ENCODE results near the gene CDH3.

DNA sequence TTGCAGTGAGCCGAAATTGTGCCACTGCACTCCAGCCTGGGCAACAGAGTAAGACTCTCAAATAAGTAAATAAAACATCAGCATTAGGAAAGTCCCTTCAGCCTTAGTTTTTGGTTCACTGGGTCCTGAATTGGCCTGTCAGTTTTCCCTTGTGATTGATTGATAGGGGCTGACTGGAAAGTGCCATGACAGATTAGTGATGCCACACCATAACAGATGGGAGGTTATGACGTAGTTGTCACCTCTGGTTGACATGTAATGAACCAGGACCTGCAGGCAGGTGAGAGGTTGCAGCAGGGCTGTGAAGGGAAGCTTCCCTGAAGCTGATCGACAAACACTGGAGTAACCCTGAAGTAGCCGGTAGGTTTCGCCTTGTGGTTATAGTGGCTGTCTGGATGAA is 41.8 kb downstream of the CDH3 start:
- TF ChIP-seq, protein P1, sequence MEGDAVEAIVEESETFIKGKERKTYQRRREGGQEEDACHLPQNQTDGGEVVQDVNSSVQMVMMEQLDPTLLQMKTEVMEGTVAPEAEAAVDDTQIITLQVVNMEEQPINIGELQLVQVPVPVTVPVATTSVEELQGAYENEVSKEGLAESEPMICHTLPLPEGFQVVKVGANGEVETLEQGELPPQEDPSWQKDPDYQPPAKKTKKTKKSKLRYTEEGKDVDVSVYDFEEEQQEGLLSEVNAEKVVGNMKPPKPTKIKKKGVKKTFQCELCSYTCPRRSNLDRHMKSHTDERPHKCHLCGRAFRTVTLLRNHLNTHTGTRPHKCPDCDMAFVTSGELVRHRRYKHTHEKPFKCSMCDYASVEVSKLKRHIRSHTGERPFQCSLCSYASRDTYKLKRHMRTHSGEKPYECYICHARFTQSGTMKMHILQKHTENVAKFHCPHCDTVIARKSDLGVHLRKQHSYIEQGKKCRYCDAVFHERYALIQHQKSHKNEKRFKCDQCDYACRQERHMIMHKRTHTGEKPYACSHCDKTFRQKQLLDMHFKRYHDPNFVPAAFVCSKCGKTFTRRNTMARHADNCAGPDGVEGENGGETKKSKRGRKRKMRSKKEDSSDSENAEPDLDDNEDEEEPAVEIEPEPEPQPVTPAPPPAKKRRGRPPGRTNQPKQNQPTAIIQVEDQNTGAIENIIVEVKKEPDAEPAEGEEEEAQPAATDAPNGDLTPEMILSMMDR (conservative IDR thresholded peaks at IDR 0.05): no peak
- no peak for TF ChIP-seq ZFX (IDR thresholded peaks at IDR 0.05)
